ENCODE results near the gene DGKB.

The DGKB gene

GRCh38 chr7:14207711-14208110, 694.8 kb downstream of the DGKB start:
- DNase-seq (ENCODE audit: low spot score), result no peak

- DNase-seq (ENCODE audit: low spot score), result no peak
Measured at GRCh38 chr7:14207138-14207537, 695.4 kb downstream of the DGKB start.

GRCh38 chr7:14206121-14206520, 696.4 kb downstream of the DGKB start:
- DNase-seq (ENCODE audit: low spot score), result no peak

- no peak for DNase-seq (ENCODE audit: low spot score)
Measured at GRCh38 chr7:14201353-14201752, 701.2 kb downstream of the DGKB start.

- no peak for DNase-seq (ENCODE audit: low spot score)
Measured at GRCh38 chr7:14199336-14199735, 703.2 kb downstream of the DGKB start.

- no peak for DNase-seq (ENCODE audit: low spot score)
Measured at GRCh38 chr7:14197280-14197679, 705.3 kb downstream of the DGKB start.

GRCh38 chr7:14196555-14196954, 706.0 kb downstream of the DGKB start:
- no peak for DNase-seq (ENCODE audit: low spot score)

GRCh38 chr7:14195871-14196270, 706.7 kb downstream of the DGKB start:
- no peak for DNase-seq (ENCODE audit: low spot score)

- DNase-seq (ENCODE audit: low spot score), result no peak
Measured at GRCh38 chr7:14195079-14195478, 707.5 kb downstream of the DGKB start.

- DNase-seq (ENCODE audit: low spot score), result no peak
Measured at GRCh38 chr7:14191686-14192098, 710.9 kb downstream of the DGKB start.

- no peak for DNase-seq (ENCODE audit: low spot score)
Measured at GRCh38 chr7:14184292-14184864, 718.2 kb downstream of the DGKB start.

- no peak for DNase-seq (ENCODE audit: low spot score)
Measured at GRCh38 chr7:14179781-14180180, 722.8 kb downstream of the DGKB start.

GRCh38 chr7:14177876-14178275, 724.7 kb downstream of the DGKB start:
- DNase-seq (ENCODE audit: low spot score), result no peak

GRCh38 chr7:14170872-14171271, 731.7 kb downstream of the DGKB start:
- DNase-seq (ENCODE audit: low spot score), result no peak

- DNase-seq (ENCODE audit: low spot score), result no peak
Measured at GRCh38 chr7:14158111-14158510, 744.4 kb downstream of the DGKB start.

GRCh38 chr7:14156436-14156835, 746.1 kb downstream of the DGKB start:
- DNase-seq (ENCODE audit: low spot score), result no peak

- DNase-seq (ENCODE audit: low spot score), result no peak
Measured at GRCh38 chr7:14148974-14149373, 753.6 kb downstream of the DGKB start.

GRCh38 chr7:14147532-14147931, 755.0 kb downstream of the DGKB start:
- no peak for DNase-seq (ENCODE audit: low spot score)

- no peak for DNase-seq (ENCODE audit: low spot score)
Measured at GRCh38 chr7:14144538-14144937, 758.0 kb downstream of the DGKB start.

- no peak for DNase-seq (ENCODE audit: low spot score)
Measured at GRCh38 chr7:14144109-14144508, 758.4 kb downstream of the DGKB start.

- no peak for DNase-seq (ENCODE audit: low spot score)
Measured at GRCh38 chr7:14137676-14138075, 764.9 kb downstream of the DGKB start.

- DNase-seq (ENCODE audit: low spot score), result no peak
Measured at GRCh38 chr7:14133752-14134151, 768.8 kb downstream of the DGKB start.

- no peak for DNase-seq (ENCODE audit: low spot score)
Measured at GRCh38 chr7:14125998-14126397, 776.6 kb downstream of the DGKB start.

GRCh38 chr7:14124716-14125115, 777.8 kb downstream of the DGKB start:
- no peak for DNase-seq (ENCODE audit: low spot score)

GRCh38 chr7:14123923-14124322, 778.6 kb downstream of the DGKB start:
- no peak for DNase-seq (ENCODE audit: low spot score)

Measured in ecto neural progenitor cell (in vitro differentiated cells).